C4-2B (cell line): ENCODE measurements around the gene MPP2.

Experiments used
- CTCF ChIP-seq: fragments of 450-650 bp; conservative IDR thresholded peaks from 2 replicates; pipeline ENCODE4 v1.5.1; 2017; ENCODE audit warnings: mild to moderate bottlenecking
- ZFX ChIP-seq: fragments of 450-650 bp; IDR thresholded peaks from 2 replicates; pipeline ENCODE4 v1.6.1; 2017

DNA sequence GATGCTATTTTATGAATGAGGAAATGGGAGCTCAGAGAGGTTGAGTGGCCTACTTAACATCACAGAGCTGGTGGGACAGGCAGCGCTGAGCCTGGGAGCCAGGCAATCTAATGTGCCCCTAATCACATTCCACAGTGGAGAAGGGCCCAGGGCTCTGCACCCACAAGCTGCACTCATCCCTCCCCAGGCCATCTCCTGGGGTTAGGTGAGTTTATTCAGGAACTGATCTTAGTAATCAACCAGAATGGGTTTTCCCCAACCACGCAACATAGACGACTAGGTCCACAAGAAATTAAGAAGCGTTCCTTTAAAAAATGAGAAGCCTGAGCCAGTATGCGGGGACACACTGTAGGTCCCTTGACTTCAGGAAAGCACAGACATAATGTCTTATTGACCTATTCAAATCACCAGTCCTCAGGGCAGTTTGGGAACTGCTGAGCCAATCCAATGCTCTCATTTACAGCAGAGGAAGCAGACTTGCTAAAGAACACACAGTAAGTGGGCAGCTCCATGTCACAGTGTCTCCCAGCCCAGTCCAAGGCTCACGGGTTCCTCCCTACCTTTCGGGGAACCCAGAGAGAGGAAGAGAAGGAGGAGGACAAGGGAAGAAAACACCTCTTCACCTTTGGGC lies 76.7 kb downstream of the MPP2 start:
- no peak for TF ChIP-seq CTCF
- no peak for TF ChIP-seq ZFX
